Measurements from ENCODE around the gene ABCC9. TPM values are rescaled to one million over a fixed set of nuclear protein-coding genes. Genes with fewer than 3 reads are reported as not detected.

The ABCC9 gene
- total and polyA plus RNA-seq, 8 donors: 12.2 to 30.5 (median 18.2) TPM

DNA sequence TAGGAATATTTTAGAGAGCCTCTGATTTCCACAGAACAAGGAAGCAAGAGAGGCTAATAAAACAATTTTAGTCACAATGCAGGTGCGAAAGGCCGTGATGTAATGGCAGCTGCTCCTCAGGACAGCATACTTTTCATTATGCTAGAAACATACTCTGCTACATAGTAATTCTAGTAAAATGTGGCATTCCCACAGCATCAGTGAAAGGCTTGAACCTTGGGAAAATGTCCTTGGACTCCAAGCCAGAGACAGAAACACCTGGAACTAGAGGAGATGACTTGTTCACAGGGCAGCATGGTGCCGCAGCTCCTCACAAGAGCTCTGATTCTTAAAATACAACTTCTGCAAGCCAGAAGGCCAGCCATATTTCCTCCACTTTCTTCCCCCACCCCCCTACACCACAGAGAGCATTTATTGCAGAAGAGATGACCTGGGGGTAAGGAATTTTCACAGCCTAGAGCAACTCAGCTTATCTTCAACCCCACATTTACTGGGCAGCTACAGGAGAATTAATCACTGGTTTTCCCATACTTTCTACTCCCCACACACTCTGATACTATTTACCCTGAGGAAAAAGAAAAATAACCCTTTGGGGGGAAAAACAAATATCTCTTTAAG lies 15.8 kb downstream of the ABCC9 start:
- DNase-seq (no peak), ATAC-seq (no peak)
- Histone ChIP-seq H3K27me3 (no peaks in the 10 kb centered on the region), H3K27ac (no peak overlapping the region), H3K36me3 (no peaks in the 10 kb centered on the region), H3K4me3 (no peak overlapping the region), H3K4me1 (no peaks in the 10 kb centered on the region), H3K9me3 (peaks cover 0 to 1% of the 10 kb centered on the region in 2 donors)
- TF ChIP-seq, protein P1, sequence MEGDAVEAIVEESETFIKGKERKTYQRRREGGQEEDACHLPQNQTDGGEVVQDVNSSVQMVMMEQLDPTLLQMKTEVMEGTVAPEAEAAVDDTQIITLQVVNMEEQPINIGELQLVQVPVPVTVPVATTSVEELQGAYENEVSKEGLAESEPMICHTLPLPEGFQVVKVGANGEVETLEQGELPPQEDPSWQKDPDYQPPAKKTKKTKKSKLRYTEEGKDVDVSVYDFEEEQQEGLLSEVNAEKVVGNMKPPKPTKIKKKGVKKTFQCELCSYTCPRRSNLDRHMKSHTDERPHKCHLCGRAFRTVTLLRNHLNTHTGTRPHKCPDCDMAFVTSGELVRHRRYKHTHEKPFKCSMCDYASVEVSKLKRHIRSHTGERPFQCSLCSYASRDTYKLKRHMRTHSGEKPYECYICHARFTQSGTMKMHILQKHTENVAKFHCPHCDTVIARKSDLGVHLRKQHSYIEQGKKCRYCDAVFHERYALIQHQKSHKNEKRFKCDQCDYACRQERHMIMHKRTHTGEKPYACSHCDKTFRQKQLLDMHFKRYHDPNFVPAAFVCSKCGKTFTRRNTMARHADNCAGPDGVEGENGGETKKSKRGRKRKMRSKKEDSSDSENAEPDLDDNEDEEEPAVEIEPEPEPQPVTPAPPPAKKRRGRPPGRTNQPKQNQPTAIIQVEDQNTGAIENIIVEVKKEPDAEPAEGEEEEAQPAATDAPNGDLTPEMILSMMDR (IDR thresholded peaks at IDR 0.05): no peak
- intact Hi-C loops (cut with DNase I): no loop called here

DNA sequence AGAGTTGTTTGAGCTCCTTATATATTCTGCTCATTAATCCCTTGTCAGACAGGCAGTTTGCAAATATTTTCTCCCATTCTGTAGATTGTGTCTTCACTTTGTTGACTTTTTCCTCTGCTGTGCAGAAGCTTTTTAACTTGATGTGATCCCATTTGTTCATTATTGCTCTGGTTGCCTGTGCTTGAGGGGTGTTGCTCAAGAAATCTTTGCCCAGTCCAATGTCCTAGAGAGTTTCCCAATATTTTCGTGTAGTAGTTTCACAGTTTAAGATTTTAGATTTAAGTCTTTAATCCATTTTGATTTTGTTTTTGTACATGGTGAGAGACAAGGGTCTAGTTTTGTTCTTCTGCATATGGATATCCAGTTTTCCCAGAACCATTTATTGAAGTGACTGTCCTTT lies 19.8 kb downstream of the ABCC9 start:
- Histone ChIP-seq H3K27me3 (no peaks in the 10 kb centered on the region), H3K36me3 (no peaks in the 10 kb centered on the region), H3K4me1 (no peaks in the 10 kb centered on the region), H3K9me3 (no peaks in the 10 kb centered on the region), H3K4me3 (no peak overlapping the region), H3K27ac (no peak overlapping the region)
- DNase-seq (no peak), ATAC-seq (no peak)
- intact Hi-C loops (cut with DNase I): no loop called here
- TF ChIP-seq, protein P1 (IDR thresholded peaks at IDR 0.05): no peak

DNA sequence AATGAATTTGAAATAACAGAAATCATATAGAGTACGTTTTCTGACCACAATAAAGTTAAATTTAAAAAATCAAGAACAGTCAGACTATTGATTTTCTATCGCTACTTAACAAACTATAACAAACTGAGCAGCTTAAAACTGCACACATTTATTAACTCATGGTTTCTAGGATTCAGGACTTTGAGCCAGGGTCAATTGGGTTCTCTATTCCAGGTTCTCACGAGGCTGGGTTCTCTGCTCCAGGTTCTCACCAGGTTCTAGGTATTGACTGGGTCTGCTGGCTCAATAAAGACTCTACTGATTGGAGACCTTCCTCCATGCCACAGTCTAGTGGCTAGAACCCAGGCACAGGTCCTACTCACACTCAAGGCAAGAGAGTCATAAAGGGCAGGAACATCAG lies 22.8 kb downstream of the ABCC9 start:
- ATAC-seq (no peak), DNase-seq (no peak)
- Histone ChIP-seq H3K9me3 (no peaks in the 10 kb centered on the region), H3K4me3 (no peak overlapping the region), H3K27ac (no peak overlapping the region), H3K4me1 (no peaks in the 10 kb centered on the region), H3K36me3 (no peaks in the 10 kb centered on the region), H3K27me3 (no peaks in the 10 kb centered on the region)
- intact Hi-C loops (cut with DNase I): no loop called here
- TF ChIP-seq, protein P1 (IDR thresholded peaks at IDR 0.05): no peak

DNA sequence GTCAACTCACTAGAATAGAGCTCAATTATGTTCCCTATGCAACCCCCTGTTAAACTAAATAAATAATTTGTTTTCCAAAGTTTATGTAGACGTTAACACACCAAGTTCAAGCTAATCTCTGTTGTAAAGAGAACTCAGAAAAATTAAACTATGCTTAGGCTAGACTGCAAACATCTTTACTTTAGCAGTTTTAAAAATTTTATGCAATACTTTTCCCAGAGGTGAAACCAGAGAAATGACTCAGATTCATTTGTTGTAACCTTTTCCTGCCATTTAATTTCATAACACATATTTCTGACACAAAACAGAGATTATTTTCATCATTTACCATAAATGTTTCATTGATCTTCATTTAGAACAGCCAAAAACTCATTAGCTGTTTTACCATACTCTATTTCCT lies 27.4 kb downstream of the ABCC9 start:
- Histone ChIP-seq H3K4me1 (no peaks in the 10 kb centered on the region), H3K9me3 (no peaks in the 10 kb centered on the region), H3K36me3 (no peaks in the 10 kb centered on the region), H3K27ac (peak overlapping the region in 1 of 2 donors; percentile 2), H3K27me3 (no peaks in the 10 kb centered on the region), H3K4me3 (no peak overlapping the region)
- TF ChIP-seq, protein P1 (IDR thresholded peaks at IDR 0.05): no peak
- ATAC-seq (no peak), DNase-seq (no peak)
- intact Hi-C loops (cut with DNase I): no loop called here

DNA sequence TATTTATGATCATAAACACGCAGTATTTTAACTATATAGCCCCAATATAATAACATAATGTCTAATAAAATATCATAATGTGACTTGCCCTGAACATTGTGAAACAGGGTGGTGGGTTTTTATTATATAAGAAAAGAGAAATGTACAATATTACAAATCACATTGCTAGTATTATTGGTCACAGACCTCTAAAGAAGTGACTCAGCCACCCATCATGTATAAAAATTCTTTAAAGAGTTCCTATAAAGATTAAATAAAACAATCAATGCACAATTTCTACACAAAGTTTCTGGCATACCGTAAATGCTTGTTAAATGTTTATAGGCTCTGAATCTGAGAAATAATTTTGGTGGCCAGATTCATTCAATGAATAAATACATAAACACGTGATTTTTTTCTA lies 28.9 kb downstream of the ABCC9 start:
- H3K36me3 ChIP-seq: no peaks in the 10 kb centered on the region
- TF ChIP-seq, protein P1 (IDR thresholded peaks at IDR 0.05): no peak
- DNase-seq: no peak
- no peaks in the 10 kb centered on the region for H3K9me3 ChIP-seq
- H3K27ac ChIP-seq: no peak overlapping the region
- intact Hi-C loops (cut with DNase I): no loop called here
- H3K4me3 ChIP-seq: no peak overlapping the region
- no peak for ATAC-seq
- no peaks in the 10 kb centered on the region for H3K4me1 ChIP-seq
- no peaks in the 10 kb centered on the region for H3K27me3 ChIP-seq
